Activated CD8-positive, alpha-beta memory T cell treated with anti-CD3 and anti-CD28 coated beads, Interleukin-2, amount 50 U/mL, for 24 hours (primary cell): ENCODE measurements around the gene DAAM2.

Source experiments
- DNase-seq: peaks from one replicate; pipeline ENCODE4 v3.0.0-alpha.2; 2020; ENCODE audit errors: extremely low read depth

The DAAM2 gene

GRCh38 chr6:39791850-39792539 lies at the start of gene DAAM2:
TSS of gene DAAM2 (plus strand) at chr6:39792376. CDS start at chr6:39856303, 63,927 bp downstream.
- DNase-seq = no peak

- no peak for DNase-seq
These were observed 45.4 kb upstream of the DAAM2 start for GRCh38 chr6:39746795-39747194.

- no peak for DNase-seq
These were observed 39.1 kb upstream of the DAAM2 start for GRCh38 chr6:39752835-39753724.

- DNase-seq = no peak
These were observed 38.5 kb upstream of the DAAM2 start for GRCh38 chr6:39753725-39754045.

GRCh38 chr6:39754514-39755115 lies 37.6 kb upstream of the DAAM2 start:
- DNase-seq = no peak

- no peak for DNase-seq
These were observed 36.9 kb upstream of the DAAM2 start for GRCh38 chr6:39755231-39755630.

GRCh38 chr6:39756582-39756981 lies 35.6 kb upstream of the DAAM2 start:
- no peak for DNase-seq

GRCh38 chr6:39758905-39759605 lies 33.1 kb upstream of the DAAM2 start:
- no peak for DNase-seq

- DNase-seq = no peak
These were observed 31.8 kb upstream of the DAAM2 start for GRCh38 chr6:39760226-39760952.

- no peak for DNase-seq
These were observed 26.6 kb upstream of the DAAM2 start for GRCh38 chr6:39765508-39766065.

GRCh38 chr6:39769012-39769411 lies 23.2 kb upstream of the DAAM2 start:
- no peak for DNase-seq

GRCh38 chr6:39770446-39770845 lies 21.7 kb upstream of the DAAM2 start:
- DNase-seq = no peak

- no peak for DNase-seq
These were observed 19.5 kb upstream of the DAAM2 start for GRCh38 chr6:39772559-39773273.

GRCh38 chr6:39773782-39774181 lies 18.4 kb upstream of the DAAM2 start:
- DNase-seq = no peak

- no peak for DNase-seq
These were observed 15.6 kb upstream of the DAAM2 start for GRCh38 chr6:39776581-39776980.

- no peak for DNase-seq
These were observed 15.0 kb upstream of the DAAM2 start for GRCh38 chr6:39777218-39777617.

GRCh38 chr6:39777661-39778060 lies 14.5 kb upstream of the DAAM2 start:
- no peak for DNase-seq

GRCh38 chr6:39778581-39779255 lies 13.5 kb upstream of the DAAM2 start:
- no peak for DNase-seq

GRCh38 chr6:39785281-39785680 lies 6.9 kb upstream of the DAAM2 start:
- DNase-seq = no peak

GRCh38 chr6:39786649-39787048 lies 5.5 kb upstream of the DAAM2 start:
- no peak for DNase-seq
